Activated naive CD4-positive, alpha-beta T cell treated with anti-CD3 and anti-CD28 coated beads, Interleukin-2, amount 50 U/mL, for 24 hours (primary cell): Measurements from ENCODE around the gene LTN1.
"Not testable (repeated sequence)": the region's sequence is repeated elsewhere in the genome, so short reads cannot be mapped to it uniquely, and the experiment has no call there.

Source experiments
- H3K27ac Mint-ChIP-seq: one replicate; pipeline ENCODE4 v1.8.0; 2021; ENCODE audit warnings: mild to moderate bottlenecking, mixed read lengths
- H3K27me3 Mint-ChIP-seq: one replicate; pipeline ENCODE4 v1.8.0; 2021; ENCODE audit warnings: mixed read lengths
- H3K36me3 Mint-ChIP-seq: one replicate; pipeline ENCODE4 v1.8.0; 2021; ENCODE audit warnings: mixed read lengths
- H3K4me1 Mint-ChIP-seq: one replicate; pipeline ENCODE4 v1.8.0; 2021; ENCODE audit warnings: mixed read lengths
- H3K4me3 Mint-ChIP-seq: one replicate; pipeline ENCODE4 v1.8.0; 2021; ENCODE audit warnings: mild to moderate bottlenecking, mixed read lengths
- H3K9me3 Mint-ChIP-seq: one replicate; pipeline ENCODE4 v1.8.0; 2021; ENCODE audit warnings: mixed read lengths

Gene LTN1, protein sequence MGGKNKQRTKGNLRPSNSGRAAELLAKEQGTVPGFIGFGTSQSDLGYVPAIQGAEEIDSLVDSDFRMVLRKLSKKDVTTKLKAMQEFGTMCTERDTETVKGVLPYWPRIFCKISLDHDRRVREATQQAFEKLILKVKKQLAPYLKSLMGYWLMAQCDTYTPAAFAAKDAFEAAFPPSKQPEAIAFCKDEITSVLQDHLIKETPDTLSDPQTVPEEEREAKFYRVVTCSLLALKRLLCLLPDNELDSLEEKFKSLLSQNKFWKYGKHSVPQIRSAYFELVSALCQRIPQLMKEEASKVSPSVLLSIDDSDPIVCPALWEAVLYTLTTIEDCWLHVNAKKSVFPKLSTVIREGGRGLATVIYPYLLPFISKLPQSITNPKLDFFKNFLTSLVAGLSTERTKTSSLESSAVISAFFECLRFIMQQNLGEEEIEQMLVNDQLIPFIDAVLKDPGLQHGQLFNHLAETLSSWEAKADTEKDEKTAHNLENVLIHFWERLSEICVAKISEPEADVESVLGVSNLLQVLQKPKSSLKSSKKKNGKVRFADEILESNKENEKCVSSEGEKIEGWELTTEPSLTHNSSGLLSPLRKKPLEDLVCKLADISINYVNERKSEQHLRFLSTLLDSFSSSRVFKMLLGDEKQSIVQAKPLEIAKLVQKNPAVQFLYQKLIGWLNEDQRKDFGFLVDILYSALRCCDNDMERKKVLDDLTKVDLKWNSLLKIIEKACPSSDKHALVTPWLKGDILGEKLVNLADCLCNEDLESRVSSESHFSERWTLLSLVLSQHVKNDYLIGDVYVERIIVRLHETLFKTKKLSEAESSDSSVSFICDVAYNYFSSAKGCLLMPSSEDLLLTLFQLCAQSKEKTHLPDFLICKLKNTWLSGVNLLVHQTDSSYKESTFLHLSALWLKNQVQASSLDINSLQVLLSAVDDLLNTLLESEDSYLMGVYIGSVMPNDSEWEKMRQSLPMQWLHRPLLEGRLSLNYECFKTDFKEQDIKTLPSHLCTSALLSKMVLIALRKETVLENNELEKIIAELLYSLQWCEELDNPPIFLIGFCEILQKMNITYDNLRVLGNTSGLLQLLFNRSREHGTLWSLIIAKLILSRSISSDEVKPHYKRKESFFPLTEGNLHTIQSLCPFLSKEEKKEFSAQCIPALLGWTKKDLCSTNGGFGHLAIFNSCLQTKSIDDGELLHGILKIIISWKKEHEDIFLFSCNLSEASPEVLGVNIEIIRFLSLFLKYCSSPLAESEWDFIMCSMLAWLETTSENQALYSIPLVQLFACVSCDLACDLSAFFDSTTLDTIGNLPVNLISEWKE (N-terminal part only)

DNA sequence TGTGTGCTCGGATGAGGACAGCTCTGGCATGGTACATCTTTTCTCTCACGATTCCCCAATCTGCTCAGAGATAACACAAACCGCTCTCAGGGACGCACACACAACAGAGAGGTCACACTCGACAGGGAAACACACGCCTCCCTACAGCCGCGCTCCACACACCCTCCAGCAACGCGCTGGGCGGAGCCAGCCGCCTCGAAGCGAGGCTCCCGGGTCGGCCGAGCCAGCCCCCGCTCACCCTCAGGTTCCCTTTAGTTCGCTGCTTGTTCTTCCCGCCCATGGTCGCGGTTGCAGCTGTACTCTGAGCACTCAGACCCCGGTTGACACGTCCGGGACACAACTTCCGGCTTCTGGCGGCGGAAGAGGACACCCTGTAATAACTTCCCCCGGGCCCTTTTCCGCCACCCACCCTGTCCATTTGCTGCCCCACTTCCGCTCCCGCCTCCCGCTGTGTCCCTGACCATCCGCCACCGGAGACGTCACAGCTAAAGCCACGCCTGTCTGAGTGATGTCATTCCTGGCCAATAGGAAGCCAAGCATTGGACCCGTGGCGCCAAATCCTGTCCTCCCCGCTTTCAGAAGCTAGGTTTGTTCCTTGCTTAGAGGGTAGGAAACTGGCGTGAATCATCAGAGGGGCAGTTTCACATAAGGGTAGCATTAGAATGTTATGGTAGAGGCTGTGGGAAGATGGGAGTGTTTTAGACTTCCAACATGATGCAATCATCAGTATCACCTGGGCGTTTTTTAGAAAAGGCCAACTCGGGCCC, at the start of gene LTN1:
Gene LTN1, minus strand, starts transcription at position 352 of the 767 bp plus-strand sequence. Its CDS starts 72 bp downstream, at position 280.
- no peaks in the 10 kb centered on the region for H3K9me3 Mint-ChIP-seq
- H3K27me3 Mint-ChIP-seq, result no peaks in the 10 kb centered on the region
- peak within 1 kb of the TSS; percentile 96 for H3K27ac Mint-ChIP-seq
- H3K36me3 Mint-ChIP-seq, result peaks cover 4% of the 10 kb centered on the region
- peak within 1 kb of the TSS; percentile 95 for H3K4me3 Mint-ChIP-seq
- H3K4me1 Mint-ChIP-seq, result peaks cover 50% of the 10 kb centered on the region

DNA sequence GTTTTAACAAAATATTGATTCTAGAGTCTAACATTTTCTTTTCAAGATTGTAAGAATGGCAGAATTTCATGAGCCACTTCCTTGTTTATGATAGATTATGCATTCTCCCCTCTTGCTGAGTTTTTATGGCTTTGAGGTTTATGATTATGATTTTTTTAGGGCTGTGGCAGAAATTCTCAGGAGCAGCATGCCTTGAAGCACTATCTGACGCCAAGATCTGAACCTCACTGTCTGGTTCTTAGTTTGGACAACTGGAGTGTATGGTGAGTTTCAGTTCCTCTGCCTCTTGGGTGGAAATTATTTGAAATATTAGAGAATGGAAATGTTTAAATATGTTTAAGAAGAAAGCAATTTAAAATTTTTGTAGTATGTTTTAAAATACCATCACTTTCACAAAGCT, 42.0 kb upstream of the LTN1 start:
- Mint-ChIP-seq H3K27ac (no peak overlapping the region), H3K27me3 (no peaks in the 10 kb centered on the region), H3K9me3 (no peaks in the 10 kb centered on the region), H3K4me3 (no peak overlapping the region), H3K4me1 (peaks cover 34% of the 10 kb centered on the region), H3K36me3 (peaks cover 16% of the 10 kb centered on the region)

DNA sequence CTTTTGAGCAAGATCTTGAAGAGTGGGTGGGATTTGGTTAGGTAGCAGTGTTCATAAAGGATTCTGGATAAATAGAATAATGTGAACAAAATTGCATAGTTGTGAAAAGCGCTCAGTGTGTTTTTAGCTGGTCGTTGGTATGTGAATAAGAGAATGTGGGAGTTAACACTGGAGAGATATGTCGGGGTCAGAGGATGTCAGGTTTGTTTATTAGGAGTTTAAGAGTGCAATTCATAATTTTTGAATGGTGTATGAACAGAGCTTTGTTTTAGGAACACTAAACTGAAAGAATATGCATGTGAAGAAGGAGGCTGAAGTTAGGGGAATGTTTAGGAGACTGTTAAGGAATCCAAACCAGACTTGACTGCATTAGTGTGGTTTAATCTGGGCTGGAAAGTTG, 41.2 kb upstream of the LTN1 start:
- no peak overlapping the region for H3K4me3 Mint-ChIP-seq
- peaks cover 20% of the 10 kb centered on the region for H3K36me3 Mint-ChIP-seq
- no peaks in the 10 kb centered on the region for H3K27me3 Mint-ChIP-seq
- H3K4me1 Mint-ChIP-seq, result peaks cover 40% of the 10 kb centered on the region
- H3K9me3 Mint-ChIP-seq, result no peaks in the 10 kb centered on the region
- peak overlapping the region; percentile 36 for H3K27ac Mint-ChIP-seq

DNA sequence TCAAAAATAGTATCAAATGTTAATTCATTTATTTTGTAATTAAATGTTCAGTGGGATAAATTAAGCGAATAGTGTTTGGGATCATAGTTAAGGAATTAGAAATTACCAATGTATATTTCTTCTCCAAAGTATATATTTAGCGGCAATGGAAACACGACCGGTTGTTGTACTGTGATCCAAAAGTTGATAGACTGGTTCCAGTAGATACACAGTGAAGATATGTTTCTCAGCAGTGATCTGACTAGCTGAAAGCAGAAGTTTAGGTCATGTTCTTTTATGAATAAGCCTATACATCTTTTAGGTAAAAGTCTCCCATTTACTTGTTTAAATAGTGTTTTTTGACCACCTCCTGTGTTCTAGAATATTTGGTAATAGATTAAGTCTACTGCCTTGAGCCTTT, 40.6 kb upstream of the LTN1 start:
- H3K4me3 Mint-ChIP-seq, result no peak overlapping the region
- H3K27ac Mint-ChIP-seq, result peak overlapping the region; percentile 36
- H3K36me3 Mint-ChIP-seq, result peaks cover 20% of the 10 kb centered on the region
- no peaks in the 10 kb centered on the region for H3K9me3 Mint-ChIP-seq
- no peaks in the 10 kb centered on the region for H3K27me3 Mint-ChIP-seq
- peaks cover 42% of the 10 kb centered on the region for H3K4me1 Mint-ChIP-seq

DNA sequence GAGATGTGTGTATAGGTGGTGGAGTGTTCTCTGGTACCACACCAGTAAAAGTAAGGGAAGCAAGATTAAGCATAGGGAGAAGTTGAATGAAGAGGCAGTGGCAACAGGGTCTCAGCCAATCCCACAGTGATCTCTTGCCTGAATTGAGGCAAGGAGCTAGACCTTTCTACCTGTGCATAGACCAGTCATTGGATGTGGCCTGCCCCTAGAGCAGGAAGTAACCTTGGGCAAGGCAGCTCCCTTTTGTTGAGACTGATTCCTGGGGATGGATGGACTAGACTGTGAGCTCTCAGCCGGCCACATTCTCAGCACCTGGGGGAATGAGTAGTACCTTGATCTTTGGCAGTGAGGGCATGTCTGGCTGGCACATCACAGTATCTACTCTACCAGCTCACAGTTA, 38.2 kb upstream of the LTN1 start:
- Mint-ChIP-seq H3K4me3 (no peak overlapping the region), H3K36me3 (peaks cover 17% of the 10 kb centered on the region), H3K27ac (peak overlapping the region; percentile 71), H3K27me3 (no peaks in the 10 kb centered on the region), H3K9me3 (no peaks in the 10 kb centered on the region), H3K4me1 (peaks cover 57% of the 10 kb centered on the region)

DNA sequence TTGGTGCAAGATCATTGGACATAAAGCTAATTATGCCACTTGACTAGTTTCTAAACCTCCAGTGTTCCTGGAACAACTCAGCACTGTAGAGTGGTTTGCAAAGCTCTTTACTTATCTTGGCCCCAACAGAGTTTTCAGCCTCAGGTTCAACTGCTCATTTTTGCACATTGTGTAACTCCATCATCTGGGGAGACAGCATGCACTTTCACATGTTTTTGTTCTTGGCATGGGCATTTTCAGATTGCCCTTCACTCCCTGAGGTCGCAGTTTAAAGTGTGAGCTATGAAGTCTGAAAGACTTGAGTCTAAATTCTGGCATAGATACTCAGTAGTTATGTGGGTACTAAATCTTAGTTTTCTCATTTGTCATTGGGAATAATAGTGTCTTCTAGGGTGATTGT, 36.8 kb upstream of the LTN1 start:
- Mint-ChIP-seq H3K4me3 (no peak overlapping the region), H3K27ac (no peak overlapping the region), H3K9me3 (no peaks in the 10 kb centered on the region), H3K4me1 (peaks cover 58% of the 10 kb centered on the region), H3K27me3 (no peaks in the 10 kb centered on the region), H3K36me3 (peaks cover 18% of the 10 kb centered on the region)

DNA sequence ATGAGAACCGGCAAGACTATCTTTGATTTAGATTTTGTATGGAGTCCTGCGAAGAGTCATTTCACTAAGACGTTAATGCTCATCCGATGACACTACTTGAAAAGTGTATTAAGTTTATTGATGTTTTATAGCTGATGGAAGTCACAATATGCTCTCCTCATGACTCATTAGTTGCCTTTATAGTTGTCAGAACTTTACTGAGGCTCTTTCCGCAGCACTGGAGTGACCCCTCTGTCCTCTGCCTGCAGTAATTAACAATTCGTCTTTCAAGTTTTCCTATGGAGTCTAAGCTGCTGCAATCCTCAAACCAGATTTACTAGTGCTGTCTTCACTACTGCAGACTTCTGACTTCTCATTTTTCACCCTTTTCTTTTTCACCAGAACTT, 32.6 kb upstream of the LTN1 start:
- Mint-ChIP-seq H3K27me3 (no peaks in the 10 kb centered on the region), H3K4me1 (peaks cover 60% of the 10 kb centered on the region), H3K36me3 (peaks cover 8% of the 10 kb centered on the region), H3K9me3 (no peaks in the 10 kb centered on the region), H3K4me3 (peak overlapping the region; percentile 99), H3K27ac (peak overlapping the region; percentile 98)

DNA sequence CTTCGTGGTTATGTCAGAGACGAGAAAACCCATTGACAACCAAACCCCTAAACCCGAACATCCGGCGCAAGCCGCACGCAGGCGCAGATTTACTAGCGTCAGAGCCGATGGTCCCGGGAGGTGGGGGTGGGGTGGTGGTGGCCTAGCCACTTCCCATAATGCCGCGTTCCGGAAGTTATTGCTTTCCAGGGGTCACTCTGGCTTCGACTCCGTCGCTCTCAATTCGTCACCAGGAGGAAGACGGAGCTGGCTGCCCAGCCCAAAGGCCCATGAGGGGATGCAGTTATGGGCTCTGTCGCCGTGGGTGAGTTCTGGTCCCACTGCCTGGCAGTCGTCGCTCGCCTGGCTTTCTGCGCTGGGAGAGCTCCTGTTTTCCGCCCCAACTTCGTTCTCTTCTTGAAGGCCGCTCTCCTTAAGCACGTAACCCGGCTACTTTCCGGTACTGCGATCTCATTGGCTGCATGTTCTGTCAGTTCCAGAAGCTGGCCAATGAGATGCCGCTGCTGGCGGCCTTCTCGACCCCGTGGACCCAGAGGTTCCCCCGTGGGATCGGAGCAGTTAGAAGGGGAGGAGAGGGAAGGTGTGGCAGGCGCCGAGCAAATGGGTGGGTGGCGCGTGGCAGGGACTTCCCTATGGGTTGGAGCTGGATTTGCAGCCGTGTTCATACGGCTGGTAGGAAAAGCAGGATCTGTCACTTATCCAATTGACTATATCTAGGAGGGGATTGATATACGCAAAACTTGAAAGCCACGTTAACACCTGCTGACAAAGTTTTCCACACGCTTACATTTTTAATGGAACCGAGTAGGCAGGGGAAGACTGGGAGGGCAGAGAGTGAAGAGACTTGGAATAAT, 32.0 kb upstream of the LTN1 start, which contains the start of gene USP16:
Gene USP16, plus strand, starts transcription at position 195 of the 854 bp plus-strand sequence. CDS start 3,246 bp downstream, outside the sequence.
- no peaks in the 10 kb centered on the region for H3K27me3 Mint-ChIP-seq
- peaks cover 8% of the 10 kb centered on the region for H3K36me3 Mint-ChIP-seq
- peaks cover 60% of the 10 kb centered on the region for H3K4me1 Mint-ChIP-seq
- peak within 1 kb of the TSS; percentile 99 for H3K4me3 Mint-ChIP-seq
- H3K9me3 Mint-ChIP-seq, result no peaks in the 10 kb centered on the region
- peak within 1 kb of the TSS; percentile 98 for H3K27ac Mint-ChIP-seq

DNA sequence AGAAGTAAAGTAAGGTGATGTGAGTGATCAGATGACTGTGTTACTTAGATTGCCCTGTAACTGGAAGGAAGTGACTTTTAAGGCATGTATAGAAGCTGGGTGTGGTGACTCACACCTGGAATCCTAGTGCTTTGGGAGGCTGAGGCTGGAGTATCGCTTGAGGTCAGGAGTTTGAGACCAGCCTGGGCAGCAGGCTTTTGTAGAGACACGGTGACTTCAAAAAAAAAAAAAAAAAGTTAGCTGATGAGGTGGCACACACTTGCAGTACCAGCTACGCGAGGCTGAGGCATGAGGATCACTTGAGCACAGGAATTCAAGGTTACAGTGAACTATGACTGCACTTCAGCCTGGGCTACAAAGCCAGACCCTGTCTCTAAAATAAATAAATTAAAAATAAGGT, 29.5 kb upstream of the LTN1 start:
- H3K4me3 Mint-ChIP-seq, result no peak overlapping the region
- no peak overlapping the region for H3K27ac Mint-ChIP-seq
- H3K36me3 Mint-ChIP-seq, result peaks cover 3% of the 10 kb centered on the region
- no peaks in the 10 kb centered on the region for H3K27me3 Mint-ChIP-seq
- no peaks in the 10 kb centered on the region for H3K9me3 Mint-ChIP-seq
- H3K4me1 Mint-ChIP-seq, result peaks cover 56% of the 10 kb centered on the region

DNA sequence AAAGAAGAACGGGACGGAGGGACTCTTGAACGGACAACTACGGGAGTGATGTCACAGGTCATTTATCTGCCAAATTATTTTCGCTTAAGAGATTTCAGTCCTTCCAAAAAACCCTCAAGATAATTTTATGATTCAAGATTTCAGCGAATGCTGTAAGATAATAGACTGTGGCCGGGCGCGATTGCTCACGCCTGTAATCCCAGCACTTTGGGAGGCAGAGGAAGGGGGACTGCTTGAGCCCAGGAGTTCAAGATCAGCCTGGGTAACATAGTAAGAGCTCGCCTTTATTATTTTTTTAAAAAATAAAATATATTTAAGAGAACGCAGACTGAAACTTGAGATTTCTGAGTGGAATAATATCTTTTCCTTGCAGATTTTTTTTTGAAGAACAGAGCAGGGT, 25.9 kb upstream of the LTN1 start:
- Mint-ChIP-seq H3K4me3 (peak overlapping the region; percentile 88), H3K27ac (peak overlapping the region; percentile 95), H3K36me3 (peaks cover 3% of the 10 kb centered on the region), H3K27me3 (no peaks in the 10 kb centered on the region), H3K4me1 (peaks cover 40% of the 10 kb centered on the region), H3K9me3 (no peaks in the 10 kb centered on the region)

DNA sequence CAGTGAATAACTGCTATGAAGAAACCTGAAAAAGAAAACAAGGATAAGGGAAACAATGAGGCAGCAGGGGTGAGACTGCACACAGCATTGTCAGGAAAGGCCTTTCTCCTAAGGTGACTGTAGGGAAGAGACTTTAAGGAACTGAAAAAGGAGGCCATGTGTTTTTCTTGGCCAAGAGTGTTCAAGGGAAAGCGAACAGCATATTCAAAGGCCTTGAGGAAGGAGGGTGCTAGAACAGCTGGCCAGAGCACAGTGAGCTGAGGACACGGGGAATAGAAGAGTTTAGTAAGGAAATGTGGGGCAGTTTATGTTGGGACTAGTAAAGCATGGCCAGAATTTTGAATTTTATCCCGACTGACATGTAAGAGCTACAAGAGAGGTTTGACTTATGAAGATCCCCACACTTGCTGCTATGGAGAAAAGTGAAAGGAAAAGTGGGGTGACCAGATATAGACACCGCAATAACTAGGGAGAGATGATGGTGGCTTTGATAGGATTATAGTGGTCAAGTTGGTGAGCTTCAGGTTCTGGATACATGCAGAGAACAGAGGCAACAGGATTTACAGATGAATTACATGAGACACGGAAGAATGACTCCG, 25.1 kb upstream of the LTN1 start:
- H3K36me3 Mint-ChIP-seq, result peaks cover 3% of the 10 kb centered on the region
- H3K4me3 Mint-ChIP-seq, result peak overlapping the region; percentile 88
- H3K9me3 Mint-ChIP-seq, result no peaks in the 10 kb centered on the region
- H3K27ac Mint-ChIP-seq, result peak overlapping the region; percentile 43
- peaks cover 35% of the 10 kb centered on the region for H3K4me1 Mint-ChIP-seq
- no peaks in the 10 kb centered on the region for H3K27me3 Mint-ChIP-seq

DNA sequence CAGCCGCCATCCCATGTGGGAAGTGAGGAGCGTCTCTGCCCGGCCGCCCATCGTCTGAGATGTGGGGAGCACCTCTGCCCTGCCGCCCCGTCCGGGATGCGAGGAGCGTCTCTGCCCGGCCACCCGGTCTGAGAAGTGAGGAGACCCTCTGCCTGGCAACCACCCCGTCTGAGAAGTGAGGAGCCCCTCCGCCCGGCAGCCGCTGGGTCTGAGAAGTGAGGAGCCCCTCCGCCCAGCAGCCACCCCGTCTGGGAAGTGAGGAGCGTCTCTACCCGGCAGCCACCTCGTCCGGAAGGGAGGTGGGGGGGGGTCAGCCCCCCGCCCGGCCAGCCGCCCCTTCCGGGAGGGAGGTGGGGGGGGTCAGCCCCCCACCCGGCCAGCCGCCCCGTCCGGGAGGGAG, 18.6 kb upstream of the LTN1 start:
- not testable (repeated sequence) for H3K27ac Mint-ChIP-seq, H3K9me3 Mint-ChIP-seq, H3K27me3 Mint-ChIP-seq, H3K36me3 Mint-ChIP-seq, H3K4me1 Mint-ChIP-seq, H3K4me3 Mint-ChIP-seq

DNA sequence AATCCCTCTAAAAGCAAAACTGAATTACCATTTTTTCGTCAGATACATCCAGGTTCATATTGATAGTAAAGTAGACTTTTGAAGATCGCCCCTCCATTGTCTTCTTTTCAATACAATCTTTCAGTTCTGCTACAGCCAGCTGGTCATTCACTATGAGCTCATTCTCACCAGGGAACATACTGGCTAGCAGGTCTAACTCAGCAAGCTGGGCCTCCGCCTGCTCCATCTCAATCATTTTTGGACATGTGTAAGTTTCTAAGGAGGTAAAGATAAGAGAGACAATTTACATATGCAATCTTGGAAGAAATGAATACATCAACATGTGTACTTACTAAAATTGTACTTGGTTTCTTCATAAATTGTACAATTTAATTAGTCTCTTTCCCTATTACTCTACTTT, 15.7 kb upstream of the LTN1 start:
- H3K4me1 Mint-ChIP-seq, result no peaks in the 10 kb centered on the region
- H3K36me3 Mint-ChIP-seq, result peaks cover 2% of the 10 kb centered on the region

DNA sequence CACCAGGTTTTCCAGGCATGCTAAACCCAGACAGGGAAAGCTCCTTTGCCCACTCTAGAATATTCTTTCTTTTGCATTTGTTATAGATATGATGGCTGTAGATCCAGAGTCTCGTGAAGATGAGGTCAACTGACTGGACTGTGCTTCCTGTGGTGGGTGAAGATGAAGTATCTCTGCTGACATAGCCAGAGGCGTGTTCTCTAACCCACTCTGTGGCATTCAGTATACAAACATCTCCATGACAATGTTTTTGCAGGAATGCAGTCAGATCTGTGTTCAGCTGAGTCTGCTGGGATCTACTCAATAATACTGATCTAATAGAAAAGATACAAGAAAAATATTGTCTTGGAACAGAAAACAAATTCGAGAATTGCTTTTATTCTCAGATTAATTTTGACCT, 15.1 kb upstream of the LTN1 start:
- no peak overlapping the region for H3K27ac Mint-ChIP-seq
- H3K27me3 Mint-ChIP-seq, result no peaks in the 10 kb centered on the region
- peaks cover 2% of the 10 kb centered on the region for H3K36me3 Mint-ChIP-seq
- no peak overlapping the region for H3K4me3 Mint-ChIP-seq
- H3K4me1 Mint-ChIP-seq, result no peaks in the 10 kb centered on the region
- H3K9me3 Mint-ChIP-seq, result no peaks in the 10 kb centered on the region

More for the DNA sequence above, 15.7 kb upstream of the LTN1 start:
- no peaks in the 10 kb centered on the region for H3K9me3 Mint-ChIP-seq
- H3K27me3 Mint-ChIP-seq, result no peaks in the 10 kb centered on the region
- H3K27ac Mint-ChIP-seq, result no peak overlapping the region
- H3K4me3 Mint-ChIP-seq, result no peak overlapping the region
